T-cell (primary cell): ENCODE measurements around the gene PRKCA. TPM values are rescaled to one million over a fixed set of nuclear protein-coding genes. Genes with fewer than 3 reads are reported as not detected.

Source experiments
- ATAC-seq, 4 experiments: fragments of 200-7000 bp in 3 of 4; fragments of 150-1000 bp in 1 of 4; cut with Tn5 transposase; replicated peaks in 1 of 4; 1 replicate in 3 of 4; 2 replicates in 1 of 4; pipeline ENCODE4 v1.10.0; 2021; ENCODE audit warnings: moderate library complexity in 3 of 4, mild to moderate bottlenecking in 2 of 4, moderate number of reproducible peaks in 1 of 4
- CTCF ChIA-PET, 2 donors: fragments of 300-600 bp; sonication (Branson Sonifier 250); formaldehyde crosslinking; loops; one replicate each; lab custom pipeline; 2022; ENCODE audit warnings: antibody characterized with exemption in 2 of 2; lab: Charles Lee
- POLR2A ChIA-PET, 2 donors: fragments of 300-600 bp; sonication (Branson Sonifier 250); formaldehyde crosslinking; loops; one replicate each; lab custom pipeline; 2022; ENCODE audit warnings: antibody characterized with exemption in 2 of 2; lab: Charles Lee
- DNase-seq, 35 experiments: peaks; one replicate each; pipeline versions ENCODE4 v3.0.0 to v3.0.0-alpha.2; 2013 to 2023
- H3K27ac ChIP-seq: one replicate; pipeline ENCODE4 v1.5.1; 2013; ENCODE audit warnings: low read length
- H3K27me3 ChIP-seq, 2 experiments: replicated peaks in 1 of 2; 1 replicate in 1 of 2; 2 replicates in 1 of 2; pipeline versions ENCODE4 v1.6.1 to v1.7.0; 2013; ENCODE audit warnings: low read length in 1 of 2, mixed read lengths in 1 of 2; ENCODE audit not compliant: control insufficient read depth in 2 of 2, insufficient read depth in 2 of 2; ENCODE audit errors: extremely low read depth in 1 of 2
- H3K36me3 ChIP-seq, 2 donors: 1 replicate in 1 of 2; 2 replicates in 1 of 2; pipeline versions ENCODE4 v1.6.1 to v1.7.0; 2013; ENCODE audit warnings: low read length in 1 of 2; ENCODE audit not compliant: control insufficient read depth in 2 of 2, insufficient read depth in 1 of 2; ENCODE audit errors: extremely low read depth in 1 of 2
- H3K4me1 ChIP-seq, 2 experiments: 1 replicate in 1 of 2; 2 replicates in 1 of 2; pipeline versions ENCODE4 v1.6.1 to v1.7.0; 2013; ENCODE audit warnings: low read length in 2 of 2, mixed read lengths in 1 of 2; ENCODE audit not compliant: insufficient read depth in 2 of 2, control insufficient read depth in 1 of 2; ENCODE audit errors: extremely low read depth in 1 of 2
- H3K4me3 ChIP-seq, 2 donors: 1 replicate in 1 of 2; 2 replicates in 1 of 2; pipeline versions ENCODE4 v1.5.1 to v1.7.0; 2013; ENCODE audit warnings: mild to moderate bottlenecking in 2 of 2, low read length in 1 of 2, moderate library complexity in 1 of 2; ENCODE audit not compliant: control insufficient read depth in 1 of 2; ENCODE audit errors: extremely low read depth in 1 of 2
- H3K9me3 ChIP-seq: 2 replicates; pipeline ENCODE4 v1.7.0; 2013
- H3K27ac Mint-ChIP-seq, 2 donors: one replicate each; pipeline ENCODE4 v1.8.0; 2020 to 2021; ENCODE audit warnings: mild to moderate bottlenecking in 2 of 2, mixed read lengths in 2 of 2
- H3K27me3 Mint-ChIP-seq, 2 donors: one replicate each; pipeline ENCODE4 v1.8.0; 2021 to 2022; ENCODE audit warnings: mixed read lengths in 2 of 2
- H3K36me3 Mint-ChIP-seq: one replicate; pipeline ENCODE4 v1.8.0; 2021; ENCODE audit warnings: mixed read lengths
- H3K4me1 Mint-ChIP-seq, 3 donors: one replicate each; pipeline ENCODE4 v1.8.0; 2020 to 2022; ENCODE audit warnings: mixed read lengths in 3 of 3, mild to moderate bottlenecking in 1 of 3
- H3K4me3 Mint-ChIP-seq, 3 donors: one replicate each; pipeline ENCODE4 v1.8.0; 2020 to 2022; ENCODE audit warnings: mild to moderate bottlenecking in 3 of 3, mixed read lengths in 3 of 3, moderate library complexity in 3 of 3
- H3K9me3 Mint-ChIP-seq, 3 donors: one replicate each; pipeline ENCODE4 v1.8.0; 2020 to 2022; ENCODE audit warnings: mixed read lengths in 3 of 3
- WGBS: methylation state at CpG from one replicate; pipeline ENCODE4 v1.1.5; 2013; ENCODE audit warnings: missing lambda C conversion rate; ENCODE audit not compliant: insufficient coverage; 5-methylcytosine and 5-hydroxymethylcytosine counted together
- total RNA-seq, 35 experiments: library from RNA in 6 of 35; stranded (reverse) in 6 of 35; fragments of 120-200 nt in 1 of 35; gene quantifications; one replicate each; pipeline versions ENCODE4 v1.2.1 to v1.2.4 and lab custom pipeline; 2013 to 2026

Gene PRKCA
- total RNA-seq, 5 donors from 2014 or later (not counting 1 experiment from before 2014, with no cell fraction given) = 75.9 to 128 (median 82.0) TPM

DNA sequence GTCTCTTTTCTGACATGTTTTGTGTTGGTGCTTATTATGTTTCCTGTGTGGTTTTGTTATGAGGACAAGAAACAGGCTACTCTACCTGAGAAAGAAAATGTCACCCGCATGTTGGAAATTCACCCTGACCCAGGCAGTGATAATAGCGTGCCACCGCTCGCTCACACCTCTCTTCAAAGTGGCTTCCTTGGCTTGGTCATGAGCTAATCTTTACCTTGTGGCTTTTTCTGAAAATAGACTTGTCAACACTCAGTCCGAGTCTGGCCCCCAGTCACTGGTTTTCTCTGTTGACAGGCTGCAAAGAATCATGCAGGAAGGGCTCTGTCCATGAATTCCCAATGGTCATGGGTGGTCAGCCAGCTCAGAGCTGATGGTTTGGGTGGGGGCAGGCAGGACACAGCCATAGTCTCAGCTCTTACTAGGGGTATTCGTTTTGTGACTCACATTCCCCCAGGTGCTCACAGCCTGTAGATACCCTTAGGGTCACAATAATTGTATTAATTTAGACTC is 411.2 kb downstream of the PRKCA start:
- Mint-ChIP-seq H3K4me3 (no peak overlapping the region), H3K36me3 (peaks cover 29% of the 10 kb centered on the region), H3K4me1 (peaks cover 18 to 49% (median 47%) of the 10 kb centered on the region in 3 donors), H3K27ac (peak overlapping the region; percentile 69 to 84), H3K9me3 (no peaks in the 10 kb centered on the region), H3K27me3 (no peaks in the 10 kb centered on the region)
- no peak overlapping the region for H3K4me3 ChIP-seq
- H3K27me3 ChIP-seq = no peaks in the 10 kb centered on the region
- peak; percentile 14 to 62 (median 37) for ATAC-seq
- peaks cover 3 to 11% of the 10 kb centered on the region in 2 donors for H3K36me3 ChIP-seq
- CTCF ChIA-PET = interaction anchor here in 1 of 2 donors (0.6 to 1.9 kb wide), 3 partner anchors 15 to 986 kb away, joined by 3 to 4 read pairs (median 3); no protein-coding TSS in a partner anchor
- 78% methylated on average over 4 of the region's 6 CpGs for WGBS
- peak in 2 of 35 experiments; percentile 16 to 49 for DNase-seq
- no peaks in the 10 kb centered on the region for H3K9me3 ChIP-seq
- H3K4me1 ChIP-seq = peaks cover 2 to 33% of the 10 kb centered on the region in 2 experiments
- H3K27ac ChIP-seq = peak overlapping the region; percentile 28
- POLR2A ChIA-PET = interaction anchor here in 1 of 2 donors (0.7 kb wide), 1 partner anchor 351 kb away, joined by 7 read pairs; no protein-coding TSS in a partner anchor

- H3K27ac ChIP-seq = peak overlapping the region; percentile 28
- peaks cover 33% of the 10 kb centered on the region for H3K36me3 Mint-ChIP-seq
- CTCF ChIA-PET = interaction anchor here (0.5 to 1.9 kb wide), 6 partner anchors 16 to 987 kb away, joined by 3 to 4 read pairs (median 3); no protein-coding TSS in a partner anchor
- POLR2A ChIA-PET = interaction anchor here in 1 of 2 donors (0.6 kb wide), 1 partner anchor 946 kb away, joined by 4 read pairs; no protein-coding TSS in a partner anchor
- ATAC-seq (no peak), DNase-seq (no peak)
- peaks cover 2 to 33% of the 10 kb centered on the region in 2 experiments for H3K4me1 ChIP-seq
- H3K4me1 Mint-ChIP-seq = peaks cover 18 to 49% (median 47%) of the 10 kb centered on the region in 3 donors
- H3K9me3 Mint-ChIP-seq = no peaks in the 10 kb centered on the region
- H3K27me3 Mint-ChIP-seq = no peaks in the 10 kb centered on the region
- H3K9me3 ChIP-seq = no peaks in the 10 kb centered on the region
- no peaks in the 10 kb centered on the region for H3K27me3 ChIP-seq
- H3K27ac Mint-ChIP-seq = peak overlapping the region; percentile 44 to 65
- H3K4me3 ChIP-seq = no peak overlapping the region
- 86% methylated on average over 16 of the region's 17 CpGs for WGBS
- peaks cover 3 to 11% of the 10 kb centered on the region in 2 donors for H3K36me3 ChIP-seq
- no peak overlapping the region for H3K4me3 Mint-ChIP-seq
These were observed 411.9 kb downstream of the PRKCA start for GRCh38 chr17:66714046-66715023.

GRCh38 chr17:66715076-66715675 is 412.8 kb downstream of the PRKCA start:
- Mint-ChIP-seq H3K9me3 (no peaks in the 10 kb centered on the region), H3K27me3 (no peaks in the 10 kb centered on the region), H3K4me3 (no peak overlapping the region), H3K4me1 (peaks cover 18 to 48% (median 43%) of the 10 kb centered on the region in 3 donors), H3K36me3 (peaks cover 30% of the 10 kb centered on the region), H3K27ac (peak overlapping the region; percentile 34 to 65)
- H3K36me3 ChIP-seq = peaks cover 0 to 11% of the 10 kb centered on the region in 2 donors
- DNase-seq = no peak
- ATAC-seq = no peak
- peaks cover 2 to 33% of the 10 kb centered on the region in 2 experiments for H3K4me1 ChIP-seq
- no peaks in the 10 kb centered on the region for H3K27me3 ChIP-seq
- POLR2A ChIA-PET = no interaction called here
- no peak overlapping the region for H3K27ac ChIP-seq
- CTCF ChIA-PET = interaction anchor here in 1 of 2 donors (1.0 to 1.9 kb wide), 2 partner anchors 17 to 322 kb away, joined by 3 to 4 read pairs; no protein-coding TSS in a partner anchor
- no peak overlapping the region for H3K4me3 ChIP-seq
- no peaks in the 10 kb centered on the region for H3K9me3 ChIP-seq
- 87% methylated on average over 10 of the region's 11 CpGs for WGBS

DNA sequence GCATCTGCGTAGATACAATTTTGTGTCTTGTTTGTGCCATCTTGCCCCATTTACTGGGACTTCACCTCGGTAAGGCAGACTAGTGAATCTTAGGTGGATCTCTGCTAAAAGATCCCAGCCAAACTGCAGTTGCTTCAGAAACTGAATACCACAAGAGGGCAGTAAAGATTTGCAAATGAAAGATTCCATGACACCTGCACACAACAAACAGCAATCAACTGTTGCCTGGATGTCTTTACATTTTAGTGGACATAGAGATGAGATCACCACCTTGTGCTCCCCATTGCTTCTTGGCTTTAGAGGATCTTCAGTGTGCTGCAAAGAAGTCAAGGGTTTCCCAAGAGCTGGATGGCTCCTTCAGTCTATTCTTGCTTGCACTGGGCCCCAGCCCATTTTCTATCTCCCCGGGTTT is 413.3 kb downstream of the PRKCA start:
- H3K9me3 Mint-ChIP-seq = no peaks in the 10 kb centered on the region
- no peak overlapping the region for H3K27ac Mint-ChIP-seq
- Histone ChIP-seq H3K27me3 (no peaks in the 10 kb centered on the region), H3K9me3 (no peaks in the 10 kb centered on the region), H3K27ac (no peak overlapping the region), H3K36me3 (peaks cover 0 to 11% of the 10 kb centered on the region in 2 donors), H3K4me1 (peaks cover 2 to 33% of the 10 kb centered on the region in 2 experiments), H3K4me3 (no peak overlapping the region)
- H3K4me3 Mint-ChIP-seq = no peak overlapping the region
- ATAC-seq = peak in 2 of 4 experiments; percentile 44 to 48
- POLR2A ChIA-PET = interaction anchor here in 1 of 2 donors (0.5 kb wide), 1 partner anchor 394 kb away, joined by 4 read pairs; no protein-coding TSS in a partner anchor
- H3K27me3 Mint-ChIP-seq = no peaks in the 10 kb centered on the region
- CTCF ChIA-PET = interaction anchor here in 1 of 2 donors (1.0 kb wide), 1 partner anchor 323 kb away, joined by 3 read pairs; no protein-coding TSS in a partner anchor
- WGBS = 0% methylated on average over 1 of the region's 3 CpGs
- H3K4me1 Mint-ChIP-seq = peaks cover 13 to 46% (median 39%) of the 10 kb centered on the region in 3 donors
- DNase-seq = peak in 2 of 35 experiments; percentile 5 to 61
- H3K36me3 Mint-ChIP-seq = peaks cover 31% of the 10 kb centered on the region

- Mint-ChIP-seq H3K4me1 (peaks cover 8 to 42% (median 34%) of the 10 kb centered on the region in 3 donors), H3K4me3 (no peak overlapping the region), H3K27ac (no peak overlapping the region), H3K36me3 (peaks cover 31% of the 10 kb centered on the region), H3K9me3 (no peaks in the 10 kb centered on the region), H3K27me3 (no peaks in the 10 kb centered on the region)
- 96% methylated on average over 14 of the region's 18 CpGs for WGBS
- H3K27ac ChIP-seq = no peak overlapping the region
- H3K36me3 ChIP-seq = peaks cover 0 to 11% of the 10 kb centered on the region in 2 donors
- no peaks in the 10 kb centered on the region for H3K27me3 ChIP-seq
- DNase-seq = no peak
- H3K4me1 ChIP-seq = peaks cover 1 to 32% of the 10 kb centered on the region in 2 experiments
- H3K4me3 ChIP-seq = no peak overlapping the region
- POLR2A ChIA-PET = interaction anchor here in 1 of 2 donors (0.5 kb wide), 1 partner anchor 394 kb away, joined by 4 read pairs; no protein-coding TSS in a partner anchor
- CTCF ChIA-PET = no interaction called here
- no peaks in the 10 kb centered on the region for H3K9me3 ChIP-seq
- no peak for ATAC-seq
These were observed 414.0 kb downstream of the PRKCA start for GRCh38 chr17:66716236-66717026.
